B cell (primary cell): ENCODE data around the gene THSD7B. TPM values are rescaled to one million over a fixed set of nuclear protein-coding genes. Genes with fewer than 3 reads are reported as not detected.

Experiments used
- ATAC-seq: fragments of 200-7000 bp; cut with Tn5 transposase; one replicate; pipeline ENCODE4 v1.10.0; 2021; ENCODE audit warnings: low read depth, mild to moderate bottlenecking, moderate number of reproducible peaks, moderate library complexity
- CTCF ChIA-PET: fragments of 350-600 bp; sonication (Branson Sonifier 250); formaldehyde crosslinking; loops from one replicate; lab custom pipeline; 2021; ENCODE audit warnings: antibody characterized with exemption, inconsistent platforms; lab: Charles Lee
- POLR2A ChIA-PET: fragments of 350-600 bp; sonication (Branson Sonifier 250); formaldehyde crosslinking; loops from one replicate; lab custom pipeline; 2021; ENCODE audit warnings: antibody characterized with exemption; lab: Charles Lee
- DNase-seq: peaks from one replicate; pipeline ENCODE4 v3.0.0; 2013
- H2AFZ ChIP-seq: 2 replicates; pipeline ENCODE4 v1.6.1; 2012; ENCODE audit warnings: mild to moderate bottlenecking, low read depth, low read length; ENCODE audit not compliant: insufficient read depth, poor library complexity, severe bottlenecking
- H3K27ac ChIP-seq, 2 donors: 1 replicate in 1 of 2; 2 replicates in 1 of 2; pipeline ENCODE4 v1.5.1; 2012 to 2013; ENCODE audit warnings: low read length in 2 of 2, mild to moderate bottlenecking in 2 of 2, moderate library complexity in 1 of 2
- H3K27me3 ChIP-seq, 4 experiments: fragments of 200-600 bp in 1 of 4; sonication (generic) in 1 of 4; replicated peaks in 1 of 4; 1 replicate in 2 of 4; 2 replicates in 2 of 4; pipeline versions ENCODE4 v1.6.1 to v1.7.0; 2013 to 2016; ENCODE audit warnings: low read length in 3 of 4, mild to moderate bottlenecking in 2 of 4, mixed read lengths in 1 of 4, moderate library complexity in 1 of 4; ENCODE audit not compliant: insufficient read depth in 4 of 4, control insufficient read depth in 3 of 4; ENCODE audit errors: control extremely low read depth in 1 of 4
- H3K36me3 ChIP-seq, 2 experiments: replicated peaks in 1 of 2; 1 replicate in 1 of 2; 2 replicates in 1 of 2; pipeline versions ENCODE4 v1.6.1 to v1.7.1; 2013; ENCODE audit warnings: low read length in 1 of 2; ENCODE audit not compliant: insufficient read depth in 2 of 2, control insufficient read depth in 1 of 2; ENCODE audit errors: control extremely low read depth in 1 of 2, extremely low read depth in 1 of 2
- H3K4me1 ChIP-seq, 2 donors: fragments of 200-600 bp in 1 of 2; sonication (generic) in 1 of 2; 1 replicate in 1 of 2; 2 replicates in 1 of 2; pipeline versions ENCODE4 v1.5.1 to v1.6.1; 2013 to 2017; ENCODE audit warnings: low read length in 2 of 2; ENCODE audit not compliant: control insufficient read depth in 2 of 2, insufficient read depth in 2 of 2
- H3K4me2 ChIP-seq: replicated peaks from 2 replicates; pipeline ENCODE3; 2012; ENCODE audit warnings: mild to moderate bottlenecking, low read depth, low read length; ENCODE audit not compliant: poor library complexity, severe bottlenecking
- H3K4me3 ChIP-seq, 5 experiments: fragments of 200-600 bp in 1 of 5; sonication (generic) in 1 of 5; 1 replicate in 3 of 5; 2 replicates in 2 of 5; pipeline versions ENCODE4 v1.5.1 to v1.7.0; 2011 to 2016; ENCODE audit warnings: low read length in 4 of 5, mild to moderate bottlenecking in 4 of 5, low read depth in 2 of 5, control low read depth in 1 of 5, moderate library complexity in 1 of 5; ENCODE audit not compliant: insufficient read depth in 1 of 5; ENCODE audit errors: control extremely low read depth in 1 of 5, extremely low read depth in 1 of 5
- H3K79me2 ChIP-seq: fragments of 200-600 bp; sonication (generic); one replicate; pipeline ENCODE4 v1.6.0; 2016; ENCODE audit warnings: low read length; ENCODE audit not compliant: control insufficient read depth, insufficient read depth
- H3K9ac ChIP-seq: fragments of 200-600 bp; sonication (generic); 2 replicates; pipeline ENCODE4 v1.6.1; 2017; ENCODE audit warnings: mild to moderate bottlenecking, low read length, moderate library complexity
- H3K9me3 ChIP-seq, 3 donors: one replicate each; pipeline versions ENCODE4 v1.6.1 to v1.7.1; 2013; ENCODE audit warnings: low read length in 2 of 3; ENCODE audit not compliant: control insufficient read depth in 2 of 3, insufficient read depth in 1 of 3; ENCODE audit errors: control extremely low read depth in 1 of 3
- H4K20me1 ChIP-seq: 2 replicates; pipeline ENCODE4 v1.6.0; 2012; ENCODE audit warnings: mild to moderate bottlenecking, low read length; ENCODE audit not compliant: insufficient read depth, control insufficient read depth, poor library complexity, severe bottlenecking
- H3K27ac Mint-ChIP-seq: one replicate; pipeline ENCODE4 v1.8.0; 2021; ENCODE audit warnings: mixed read lengths
- H3K27me3 Mint-ChIP-seq: one replicate; pipeline ENCODE4 v1.8.0; 2021; ENCODE audit warnings: mixed read lengths
- H3K4me1 Mint-ChIP-seq: one replicate; pipeline ENCODE4 v1.8.0; 2021; ENCODE audit warnings: mixed read lengths
- H3K4me3 Mint-ChIP-seq: one replicate; pipeline ENCODE4 v1.8.0; 2021; ENCODE audit warnings: mixed read lengths
- H3K9me3 Mint-ChIP-seq: one replicate; pipeline ENCODE4 v1.8.0; 2022; ENCODE audit warnings: mixed read lengths; ENCODE audit not compliant: insufficient read depth
- EZH2 ChIP-seq: IDR thresholded peaks from 2 replicates; pipeline ENCODE4 v1.6.1; 2012; ENCODE audit warnings: borderline replicate concordance, low read depth, mild to moderate bottlenecking, moderate library complexity, low read length; ENCODE audit not compliant: insufficient read depth, poor library complexity, severe bottlenecking
- WGBS: methylation state at CpG from one replicate; pipeline ENCODE4 v1.1.5; 2013; ENCODE audit warnings: missing lambda C conversion rate; ENCODE audit not compliant: insufficient coverage; 5-methylcytosine and 5-hydroxymethylcytosine counted together
- intact Hi-C: fragments of 100-400 bp; cut with micrococcal nuclease; formaldehyde crosslinking; loops from one replicate; pipeline ENCODE4 v1.10.0; 2022
- polyA plus RNA-seq: library from polyadenylated mRNA; depleted of rRNA; stranded (reverse); fragments of >200 nt; gene quantifications from 2 replicates; pipeline ENCODE4 v1.2.3, GENCODE V29; 2012
- total RNA-seq, 2 donors: library from RNA; stranded (reverse); fragments of 120-200 nt in 1 of 2; gene quantifications; 1 replicate in 1 of 2; 2 replicates in 1 of 2; pipeline versions ENCODE4 v1.2.3 to v1.2.4, GENCODE V29; 2013 to 2022
- TF ChIP-seq, protein P1 (sequence below): fragments of 200-600 bp; IDR thresholded peaks from one replicate; pipeline ENCODE4 v1.8.0; 2022; ENCODE audit warnings: antibody characterized with exemption, mild to moderate bottlenecking

Gene THSD7B
- total and polyA plus RNA-seq, 2 donors (not counting 1 experiment from before 2014, with no cell fraction given), result 0.76 TPM; not detected in 1

GRCh38 chr2:137181370-137181769 is 416.0 kb downstream of the THSD7B start:
- CTCF ChIA-PET, result no interaction called here
- Histone ChIP-seq H3K4me1 (no peaks in the 10 kb centered on the region), H4K20me1 (no peaks in the 10 kb centered on the region), H3K27ac (no peak overlapping the region), H3K79me2 (no peaks in the 10 kb centered on the region), H3K36me3 (no peaks in the 10 kb centered on the region), H3K27me3 (no peaks in the 10 kb centered on the region), H2AFZ (no peak overlapping the region), H3K9ac (no peak overlapping the region), H3K4me3 (no peak overlapping the region), H3K4me2 (no peak overlapping the region), H3K9me3 (peaks cover 0 to 4% (median 0%) of the 10 kb centered on the region in 3 donors)
- 60% methylated on average over 1 of the region's 1 CpG for WGBS
- POLR2A ChIA-PET, result no interaction called here
- no peak for DNase-seq
- Mint-ChIP-seq H3K9me3 (peaks cover 4% of the 10 kb centered on the region), H3K4me3 (no peak overlapping the region), H3K27me3 (no peaks in the 10 kb centered on the region), H3K4me1 (no peaks in the 10 kb centered on the region), H3K27ac (no peak overlapping the region)
- TF ChIP-seq, protein P1, sequence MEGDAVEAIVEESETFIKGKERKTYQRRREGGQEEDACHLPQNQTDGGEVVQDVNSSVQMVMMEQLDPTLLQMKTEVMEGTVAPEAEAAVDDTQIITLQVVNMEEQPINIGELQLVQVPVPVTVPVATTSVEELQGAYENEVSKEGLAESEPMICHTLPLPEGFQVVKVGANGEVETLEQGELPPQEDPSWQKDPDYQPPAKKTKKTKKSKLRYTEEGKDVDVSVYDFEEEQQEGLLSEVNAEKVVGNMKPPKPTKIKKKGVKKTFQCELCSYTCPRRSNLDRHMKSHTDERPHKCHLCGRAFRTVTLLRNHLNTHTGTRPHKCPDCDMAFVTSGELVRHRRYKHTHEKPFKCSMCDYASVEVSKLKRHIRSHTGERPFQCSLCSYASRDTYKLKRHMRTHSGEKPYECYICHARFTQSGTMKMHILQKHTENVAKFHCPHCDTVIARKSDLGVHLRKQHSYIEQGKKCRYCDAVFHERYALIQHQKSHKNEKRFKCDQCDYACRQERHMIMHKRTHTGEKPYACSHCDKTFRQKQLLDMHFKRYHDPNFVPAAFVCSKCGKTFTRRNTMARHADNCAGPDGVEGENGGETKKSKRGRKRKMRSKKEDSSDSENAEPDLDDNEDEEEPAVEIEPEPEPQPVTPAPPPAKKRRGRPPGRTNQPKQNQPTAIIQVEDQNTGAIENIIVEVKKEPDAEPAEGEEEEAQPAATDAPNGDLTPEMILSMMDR, result no peak
- TF ChIP-seq EZH2, result no peak
- intact Hi-C loops, result no loop called here
- ATAC-seq, result no peak

- Histone ChIP-seq H4K20me1 (no peaks in the 10 kb centered on the region), H2AFZ (no peak overlapping the region), H3K4me1 (no peaks in the 10 kb centered on the region), H3K27me3 (no peaks in the 10 kb centered on the region), H3K4me3 (no peak overlapping the region), H3K9me3 (peaks cover 0 to 4% (median 0%) of the 10 kb centered on the region in 3 donors), H3K79me2 (no peaks in the 10 kb centered on the region), H3K4me2 (no peak overlapping the region), H3K36me3 (no peaks in the 10 kb centered on the region), H3K9ac (no peak overlapping the region), H3K27ac (no peak overlapping the region)
- Mint-ChIP-seq H3K27me3 (no peaks in the 10 kb centered on the region), H3K9me3 (peaks cover 4% of the 10 kb centered on the region), H3K27ac (no peak overlapping the region), H3K4me1 (no peaks in the 10 kb centered on the region), H3K4me3 (no peak overlapping the region)
- WGBS, result no CpG with 5 or more reads among the region's 3 CpGs
- ChIA-PET POLR2A (no interaction called here), CTCF (no interaction called here)
- no peak for ATAC-seq
- intact Hi-C loops, result no loop called here
- TF ChIP-seq, protein P1, result no peak
- no peak for TF ChIP-seq EZH2
- no peak for DNase-seq
Measured at GRCh38 chr2:137182071-137182470, 416.7 kb downstream of the THSD7B start.
